Panc1 (cell line): ENCODE data around the gene MPP3. TPM values are rescaled to one million over a fixed set of nuclear protein-coding genes. Genes with fewer than 3 reads are reported as not detected.

Experiments
- ATAC-seq: fragments of 200-7000 bp; cut with Tn5 transposase; 2 replicates; pipeline ENCODE4 v1.9.1; 2020; ENCODE audit warnings: mild to moderate bottlenecking, moderate library complexity
- BruUV-seq: library from RNA; stranded (reverse); fragments of 400-500 nt; replicated peaks from 2 replicates; lab custom pipeline; 2021; lab: Mats Ljungman, UMichigan
- CTCF ChIA-PET: fragments of 300-600 bp; sonication (Branson Sonifier 250); formaldehyde crosslinking; loops from one replicate; lab custom pipeline; 2022; ENCODE audit warnings: antibody characterized with exemption; lab: Charles Lee
- POLR2A ChIA-PET: fragments of 300-600 bp; sonication (Branson Sonifier 250); formaldehyde crosslinking; loops from one replicate; lab custom pipeline; 2022; ENCODE audit warnings: antibody characterized with exemption; lab: Charles Lee
- DNase-seq: peaks from one replicate; pipeline ENCODE4 v3.0.0-alpha.2; 2010; ENCODE audit warnings: low read depth, low spot score
- H3K27ac ChIP-seq: 2 replicates; pipeline ENCODE4 v1.5.1; 2011; ENCODE audit warnings: mild to moderate bottlenecking, low read length, inconsistent platforms
- H3K27me3 ChIP-seq: fragments of 200-500 bp; sonication (Bioruptor generic); 2 replicates; pipeline ENCODE4 v1.6.0; 2014; ENCODE audit warnings: low read length, inconsistent platforms; ENCODE audit not compliant: control insufficient read depth, insufficient read depth
- H3K36me3 ChIP-seq: fragments of 200-500 bp; sonication (Bioruptor generic); 2 replicates; pipeline ENCODE4 v1.5.1; 2014; ENCODE audit warnings: inconsistent platforms, mild to moderate bottlenecking, low read length, moderate library complexity; ENCODE audit not compliant: control insufficient read depth, insufficient read depth
- H3K4me1 ChIP-seq: 2 replicates; pipeline ENCODE4 v1.5.1; 2011; ENCODE audit warnings: inconsistent platforms, mild to moderate bottlenecking, low read length, moderate library complexity; ENCODE audit not compliant: control insufficient read depth, insufficient read depth
- H3K4me3 ChIP-seq, 2 experiments: 2 replicates each; pipeline ENCODE4 v1.5.1; 2011 to 2012; ENCODE audit warnings: low read depth in 2 of 2, low read length in 2 of 2, mild to moderate bottlenecking in 2 of 2, inconsistent platforms in 1 of 2, moderate library complexity in 1 of 2
- H3K9me3 ChIP-seq: fragments of 200-500 bp; sonication (Bioruptor generic); 2 replicates; pipeline ENCODE4 v1.5.1; 2014; ENCODE audit warnings: low read depth, mild to moderate bottlenecking, inconsistent platforms, low read length, moderate library complexity; ENCODE audit not compliant: control insufficient read depth, insufficient read depth
- CTCF ChIP-seq: fragments of 450-650 bp; IDR thresholded peaks from 2 replicates; pipeline ENCODE4 v1.5.1; 2017; ENCODE audit warnings: mild to moderate bottlenecking
- POLR2AphosphoS5 ChIP-seq: IDR thresholded peaks from 2 replicates; pipeline ENCODE4 v1.6.1; 2012; ENCODE audit warnings: mild to moderate bottlenecking, low read depth, low read length, moderate library complexity
- REST ChIP-seq, 2 experiments: IDR thresholded peaks; 2 replicates each; pipeline ENCODE4 v1.6.1; 2011 to 2012; ENCODE audit warnings: low read depth in 2 of 2, control low read depth in 1 of 2, low read length in 1 of 2, mild to moderate bottlenecking in 1 of 2, moderate library complexity in 1 of 2; ENCODE audit not compliant: insufficient read depth in 1 of 2
- SIN3A ChIP-seq: IDR thresholded peaks from 2 replicates; pipeline ENCODE4 v1.6.1; 2012; ENCODE audit warnings: low read depth, mild to moderate bottlenecking, low read length, moderate library complexity, borderline replicate concordance; ENCODE audit not compliant: insufficient read depth
- TCF7L2 ChIP-seq: IDR thresholded peaks from 2 replicates; pipeline ENCODE4 v1.6.1; 2011; ENCODE audit warnings: mild to moderate bottlenecking, low read depth, low read length, inconsistent platforms
- in situ Hi-C: cut with HindIII; loops from 2 replicates; pipeline ENCODE4 v1.10.0; 2016; ENCODE audit warnings: low sequenced_read_pairs, low pct_unique_long_range_greater_than_20kb
- intact Hi-C: fragments of 100-400 bp; cut with micrococcal nuclease; formaldehyde crosslinking; loops from one replicate; pipeline ENCODE4 v1.10.0; 2022; ENCODE audit not compliant: unreplicated experiment
- total RNA-seq: library from RNA; stranded (reverse); gene quantifications from one replicate; pipeline ENCODE4 v1.2.1, GENCODE V29; 2021; ENCODE audit not compliant: unreplicated experiment

MPP3 gene
- total RNA-seq, 1 experiment from 2014 or later = 7.1 TPM

- POLR2A ChIA-PET = no interaction called here
- in situ Hi-C loops = no loop called here
- intact Hi-C loops = no loop called here
Observed at GRCh38 chr17:43829738-43830137, 3.2 kb downstream of the MPP3 start.

GRCh38 chr17:43827596-43827995, 5.3 kb downstream of the MPP3 start:
- in situ Hi-C loops = no loop called here
- no peaks in the 10 kb centered on the region; the same call in 1 of the 2 replicates for H3K4me1 ChIP-seq
- no peak for TF ChIP-seq POLR2AphosphoS5
- no peak for TF ChIP-seq TCF7L2
- TF ChIP-seq REST (IDR thresholded peaks at IDR 0.05; ENCODE audit: insufficient read depth in 1 of 2, low read depth in 2 of 2, low read length in 1 of 2) = no peak
- TF ChIP-seq CTCF = no peak
- no peaks in the 10 kb centered on the region for H3K36me3 ChIP-seq
- no peaks in the 10 kb centered on the region for H3K9me3 ChIP-seq
- H3K27ac ChIP-seq = no peak overlapping the region
- CTCF ChIA-PET = no interaction called here
- intact Hi-C loops = no loop called here
- POLR2A ChIA-PET = no interaction called here
- no peak overlapping the region for H3K4me3 ChIP-seq
- BruUV-seq = no TSS peak
- no peak for DNase-seq
- H3K27me3 ChIP-seq = no peaks in the 10 kb centered on the region
- ATAC-seq = no peak

More at GRCh38 chr17:43829738-43830137, 3.2 kb downstream of the MPP3 start:
- Histone ChIP-seq H3K9me3 (no peaks in the 10 kb centered on the region), H3K36me3 (no peaks in the 10 kb centered on the region), H3K4me3 (no peak overlapping the region), H3K27me3 (no peaks in the 10 kb centered on the region), H3K27ac (no peak overlapping the region), H3K4me1 (no peaks in the 10 kb centered on the region; the same call in 1 of the 2 replicates)
- CTCF ChIA-PET = no interaction called here
- ATAC-seq (no peak), DNase-seq (no peak)
- BruUV-seq = no TSS peak
- no peak for TF ChIP-seq REST (IDR thresholded peaks at IDR 0.05; ENCODE audit: insufficient read depth in 1 of 2, low read depth in 2 of 2, low read length in 1 of 2)
- no peak for TF ChIP-seq SIN3A
- TF ChIP-seq POLR2AphosphoS5 = no peak
- no peak for TF ChIP-seq CTCF
- TF ChIP-seq TCF7L2 = no peak
